ENCODE data around the gene PVR. TPM values are rescaled to one million over a fixed set of nuclear protein-coding genes. Genes with fewer than 3 reads are reported as not detected.
"Not testable (repeated sequence)": the region's sequence is repeated elsewhere in the genome, so short reads cannot be mapped to it uniquely, and the experiment has no call there.

The PVR gene
- total RNA-seq, 1 experiment from 2014 or later, result 15.0 TPM

DNA sequence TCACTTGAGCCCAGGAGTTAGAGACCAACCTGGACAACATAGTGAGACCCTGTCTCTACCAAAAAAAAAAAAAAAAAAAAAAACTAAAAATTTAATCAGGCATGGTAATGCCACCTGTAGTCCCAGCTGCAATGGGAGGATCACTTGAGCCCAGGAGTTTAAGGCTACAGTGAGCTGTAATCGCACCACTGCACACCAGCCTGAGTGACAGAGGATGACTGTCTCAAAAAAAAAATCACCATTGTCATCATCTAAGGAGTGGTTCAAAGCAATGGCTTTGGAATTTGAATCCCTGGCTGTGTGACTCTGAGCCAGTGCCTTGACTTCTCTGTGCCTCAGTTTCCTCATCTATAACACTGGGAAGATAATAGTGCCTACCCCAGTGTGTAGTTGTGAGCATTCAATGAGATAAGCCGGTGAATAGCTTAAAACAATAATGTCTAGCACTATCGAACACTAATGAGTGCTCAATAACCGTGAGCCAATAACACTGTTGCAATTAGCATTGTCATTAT is 18.8 kb upstream of the PVR start:
- no peaks in the 10 kb centered on the region for H3K4me1 Mint-ChIP-seq
- no peak for ATAC-seq
- H3K27me3 Mint-ChIP-seq (ENCODE audit: low read depth), result peaks cover 6% of the 10 kb centered on the region
- H3K36me3 Mint-ChIP-seq, result no peaks in the 10 kb centered on the region
- no peak overlapping the region for H3K27ac Mint-ChIP-seq
- no peak for DNase-seq (ENCODE audit: low spot score)
- H3K9me3 Mint-ChIP-seq, result 0 out of 2 replicates have a peak, but pooled peaks cover 5% of the 10 kb centered on the region
- POLR2A ChIA-PET, result no interaction called here
- CTCF ChIA-PET, result interaction anchor here (1.6 kb wide), 1 partner anchor 15 kb away, joined by 4 read pairs; no protein-coding TSS in a partner anchor
- TF ChIP-seq GABPB1 (CRISPR knock-in tag; IDR thresholded peaks at IDR 0.05) (no peak), NR3C1 (CRISPR knock-in tag; conservative IDR thresholded peaks at IDR 0.05; ENCODE audit: low read depth) (no peak), SOX15 (CRISPR knock-in tag; IDR thresholded peaks at IDR 0.05) (no peak)
- H3K4me3 Mint-ChIP-seq, result no peak overlapping the region

DNA sequence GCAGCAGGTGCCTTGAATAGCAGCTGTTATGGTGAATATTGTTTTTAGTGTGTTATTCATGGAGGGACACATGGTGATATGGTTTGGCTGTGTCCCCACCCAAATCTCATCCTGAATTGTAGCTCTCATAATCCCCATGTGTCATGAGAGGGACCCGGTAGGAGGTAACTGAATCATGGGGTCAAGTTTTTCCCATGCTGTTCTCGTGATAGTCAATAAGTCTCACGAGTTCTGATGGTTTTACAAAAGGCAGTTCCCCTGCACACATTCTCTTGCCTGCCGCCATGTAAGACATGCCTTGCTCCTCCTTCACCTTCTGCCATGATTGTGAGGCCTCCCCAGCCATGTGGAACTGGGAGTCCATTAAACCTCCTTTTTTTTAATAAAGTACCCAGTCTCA is 18.1 kb upstream of the PVR start:
- H3K4me1 Mint-ChIP-seq; H3K27me3 Mint-ChIP-seq (ENCODE audit: low read depth); POLR2A ChIA-PET; DNase-seq (ENCODE audit: low spot score); H3K36me3 Mint-ChIP-seq; H3K9me3 Mint-ChIP-seq; H3K27ac Mint-ChIP-seq; ATAC-seq; H3K4me3 Mint-ChIP-seq: not testable (repeated sequence)
- CTCF ChIA-PET, result interaction anchor here (1.6 to 1.8 kb wide), 2 partner anchors 15 to 49 kb away, joined by 4 to 8 read pairs; no protein-coding TSS in a partner anchor

DNA sequence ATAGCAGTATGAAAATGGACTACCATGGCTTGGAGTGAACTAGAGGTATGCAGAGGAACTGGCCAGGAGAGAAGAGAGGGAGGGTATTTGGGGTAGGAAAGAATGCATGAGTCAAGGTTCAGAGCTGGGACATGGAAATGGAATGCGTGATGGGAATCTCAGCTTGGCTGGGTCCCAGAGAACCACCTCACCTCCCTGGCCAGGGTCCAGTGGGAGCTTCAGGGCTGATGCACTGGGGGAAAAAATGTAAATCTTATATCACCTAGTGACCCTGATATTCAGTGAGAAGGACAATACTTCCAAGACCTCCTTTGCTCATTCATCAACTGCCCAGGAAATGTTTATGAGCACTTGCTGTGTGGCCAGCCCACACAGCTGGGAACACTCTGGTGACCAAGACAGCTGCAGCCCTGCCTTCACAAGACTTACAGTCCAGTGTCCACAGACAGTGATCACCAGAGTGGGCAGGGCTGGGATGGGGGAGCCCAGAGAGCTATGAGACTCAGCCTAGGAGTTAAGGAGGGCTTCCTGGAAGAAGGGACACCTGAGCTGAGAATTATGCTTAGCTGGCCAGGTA is 17.6 kb upstream of the PVR start:
- Mint-ChIP-seq H3K36me3 (no peaks in the 10 kb centered on the region), H3K27me3 (ENCODE audit: low read depth) (peaks cover 6% of the 10 kb centered on the region), H3K27ac (no peak overlapping the region), H3K4me1 (no peaks in the 10 kb centered on the region), H3K4me3 (no peak overlapping the region), H3K9me3 (0 out of 2 replicates have a peak, but pooled peaks cover 5% of the 10 kb centered on the region)
- POLR2A ChIA-PET, result no interaction called here
- TF ChIP-seq TP53 (CRISPR knock-in tag; IDR thresholded peaks at IDR 0.05) (no peak), OVOL2 (CRISPR knock-in tag; IDR thresholded peaks at IDR 0.05; ENCODE audit: borderline replicate concordance) (no peak), HMGA2 (CRISPR knock-in tag; IDR thresholded peaks at IDR 0.05) (no peak), ESRRA (CRISPR knock-in tag; IDR thresholded peaks at IDR 0.05; ENCODE audit: borderline replicate concordance) (no peak), FOXJ3 (CRISPR knock-in tag; IDR thresholded peaks at IDR 0.05; ENCODE audit: borderline replicate concordance) (no peak), CREB1 (CRISPR knock-in tag; IDR thresholded peaks at IDR 0.05) (no peak), PRRX2 (CRISPR knock-in tag; IDR thresholded peaks at IDR 0.05) (no peak), ZNF121 (CRISPR knock-in tag; IDR thresholded peaks at IDR 0.05) (no peak), NR3C1 (CRISPR knock-in tag; conservative IDR thresholded peaks at IDR 0.05; ENCODE audit: low read depth) (no peak), ZNF396 (CRISPR knock-in tag; IDR thresholded peaks at IDR 0.05; ENCODE audit: borderline replicate concordance) (no peak), ZNF317 (CRISPR knock-in tag; IDR thresholded peaks at IDR 0.05; ENCODE audit: borderline replicate concordance, low read depth) (no peak), ZNF138 (CRISPR knock-in tag; conservative IDR thresholded peaks at IDR 0.05) (no peak)
- TF ChIP-seq, protein P1, sequence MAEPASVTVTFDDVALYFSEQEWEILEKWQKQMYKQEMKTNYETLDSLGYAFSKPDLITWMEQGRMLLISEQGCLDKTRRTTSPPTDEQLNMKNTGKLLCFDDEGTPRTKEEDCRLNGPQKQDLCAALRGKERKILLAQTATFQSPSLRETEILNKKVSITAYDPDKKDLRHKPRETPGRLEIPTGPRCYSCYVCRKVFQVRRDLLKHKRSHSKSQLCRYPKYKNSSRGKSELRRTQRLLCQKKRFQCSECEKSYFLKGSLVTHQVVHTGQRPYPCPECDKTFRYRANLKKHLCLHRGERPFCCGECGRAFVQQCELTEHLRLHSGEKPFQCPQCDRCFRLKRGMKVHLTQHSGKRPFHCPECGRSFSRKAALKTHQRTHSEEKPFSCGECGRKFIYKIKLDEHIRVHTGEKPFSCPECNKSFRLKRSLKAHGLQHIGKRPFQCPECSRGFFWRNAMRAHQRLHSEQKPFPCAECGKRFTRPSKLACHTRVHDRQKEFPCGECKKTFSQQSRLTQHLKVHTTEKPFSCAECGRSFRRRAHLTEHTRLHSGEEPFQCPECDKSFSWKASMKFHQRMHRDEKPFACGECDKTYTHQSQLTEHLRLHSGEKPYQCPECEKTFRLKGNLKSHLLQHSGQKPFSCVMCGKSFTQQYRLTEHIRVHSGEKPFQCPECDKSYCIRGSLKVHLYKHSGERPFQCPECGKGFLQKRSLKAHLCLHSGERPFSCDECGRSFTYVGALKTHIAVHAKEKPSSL (CRISPR knock-in tag; conservative IDR thresholded peaks at IDR 0.05), result no peak
- TF ChIP-seq, protein P2, sequence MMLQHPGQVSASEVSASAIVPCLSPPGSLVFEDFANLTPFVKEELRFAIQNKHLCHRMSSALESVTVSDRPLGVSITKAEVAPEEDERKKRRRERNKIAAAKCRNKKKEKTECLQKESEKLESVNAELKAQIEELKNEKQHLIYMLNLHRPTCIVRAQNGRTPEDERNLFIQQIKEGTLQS (CRISPR knock-in tag; conservative IDR thresholded peaks at IDR 0.05), result no peak
- TF ChIP-seq, protein P3, sequence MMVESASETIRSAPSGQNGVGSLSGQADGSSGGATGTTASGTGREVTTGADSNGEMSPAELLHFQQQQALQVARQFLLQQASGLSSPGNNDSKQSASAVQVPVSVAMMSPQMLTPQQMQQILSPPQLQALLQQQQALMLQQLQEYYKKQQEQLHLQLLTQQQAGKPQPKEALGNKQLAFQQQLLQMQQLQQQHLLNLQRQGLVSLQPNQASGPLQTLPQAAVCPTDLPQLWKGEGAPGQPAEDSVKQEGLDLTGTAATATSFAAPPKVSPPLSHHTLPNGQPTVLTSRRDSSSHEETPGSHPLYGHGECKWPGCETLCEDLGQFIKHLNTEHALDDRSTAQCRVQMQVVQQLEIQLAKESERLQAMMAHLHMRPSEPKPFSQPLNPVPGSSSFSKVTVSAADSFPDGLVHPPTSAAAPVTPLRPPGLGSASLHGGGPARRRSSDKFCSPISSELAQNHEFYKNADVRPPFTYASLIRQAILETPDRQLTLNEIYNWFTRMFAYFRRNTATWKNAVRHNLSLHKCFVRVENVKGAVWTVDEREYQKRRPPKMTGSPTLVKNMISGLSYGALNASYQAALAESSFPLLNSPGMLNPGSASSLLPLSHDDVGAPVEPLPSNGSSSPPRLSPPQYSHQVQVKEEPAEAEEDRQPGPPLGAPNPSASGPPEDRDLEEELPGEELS (CRISPR knock-in tag; IDR thresholded peaks at IDR 0.05), result no peak
- TF ChIP-seq, protein P4, sequence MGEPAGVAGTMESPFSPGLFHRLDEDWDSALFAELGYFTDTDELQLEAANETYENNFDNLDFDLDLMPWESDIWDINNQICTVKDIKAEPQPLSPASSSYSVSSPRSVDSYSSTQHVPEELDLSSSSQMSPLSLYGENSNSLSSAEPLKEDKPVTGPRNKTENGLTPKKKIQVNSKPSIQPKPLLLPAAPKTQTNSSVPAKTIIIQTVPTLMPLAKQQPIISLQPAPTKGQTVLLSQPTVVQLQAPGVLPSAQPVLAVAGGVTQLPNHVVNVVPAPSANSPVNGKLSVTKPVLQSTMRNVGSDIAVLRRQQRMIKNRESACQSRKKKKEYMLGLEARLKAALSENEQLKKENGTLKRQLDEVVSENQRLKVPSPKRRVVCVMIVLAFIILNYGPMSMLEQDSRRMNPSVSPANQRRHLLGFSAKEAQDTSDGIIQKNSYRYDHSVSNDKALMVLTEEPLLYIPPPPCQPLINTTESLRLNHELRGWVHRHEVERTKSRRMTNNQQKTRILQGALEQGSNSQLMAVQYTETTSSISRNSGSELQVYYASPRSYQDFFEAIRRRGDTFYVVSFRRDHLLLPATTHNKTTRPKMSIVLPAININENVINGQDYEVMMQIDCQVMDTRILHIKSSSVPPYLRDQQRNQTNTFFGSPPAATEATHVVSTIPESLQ (CRISPR knock-in tag; IDR thresholded peaks at IDR 0.05), result no peak
- DNase-seq (ENCODE audit: low spot score) (no peak), ATAC-seq (no peak)
- CTCF ChIA-PET, result interaction anchor here (1.0 to 1.8 kb wide), 4 partner anchors 15 to 49 kb away, joined by 4 to 8 read pairs (median 6); no protein-coding TSS in a partner anchor
